ENCODE measurements around the gene MGAT4A. TPM values are rescaled to one million over a fixed set of nuclear protein-coding genes. Genes with fewer than 3 reads are reported as not detected.

The MGAT4A gene
- total RNA-seq, 2 donors from 2014 or later = 44.0 to 80.8 TPM

DNA sequence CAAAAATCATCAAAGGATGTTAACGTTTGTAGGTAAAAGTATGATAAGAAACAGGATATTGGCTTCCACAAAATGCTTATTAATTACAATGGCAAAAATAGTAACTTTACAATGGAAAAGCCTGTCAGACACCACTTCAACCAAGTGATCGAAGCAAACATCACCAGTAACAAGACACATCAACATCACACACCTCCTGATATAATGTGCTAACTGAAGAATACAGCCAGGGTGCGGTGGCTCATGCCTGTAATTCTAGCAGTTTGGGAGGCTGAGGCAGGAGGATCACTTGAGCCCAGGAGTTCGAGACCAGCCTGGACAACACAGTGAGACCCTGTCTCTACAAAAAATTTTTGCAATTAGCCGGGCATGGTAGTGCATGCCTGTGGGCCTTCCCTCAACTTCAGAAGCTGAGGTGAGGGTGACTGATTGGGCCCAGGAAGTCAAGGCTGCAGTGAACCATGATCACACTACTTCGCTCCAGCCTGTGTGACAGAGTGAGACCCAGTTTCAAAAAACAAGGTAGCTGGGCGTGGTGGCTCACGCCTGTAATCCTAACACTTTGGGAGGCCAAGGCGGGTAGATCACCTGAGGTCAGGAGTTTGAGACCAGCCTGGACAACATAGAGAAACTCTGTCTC is 15.0 kb downstream of the MGAT4A start:
- ATAC-seq (ENCODE audit: insufficient number of reproducible peaks, low FRiP score, low read depth) = no peak
- Histone ChIP-seq H3K36me3 (no peaks in the 10 kb centered on the region), H3K4me1 (ENCODE audit: control insufficient read depth in 1 of 2, low read depth in 2 of 2) (no peaks in the 10 kb centered on the region), H3K9me3 (peaks cover 5% of the 10 kb centered on the region), H3K27me3 (replicated peaks; ENCODE audit: insufficient read depth) (no peaks in the 10 kb centered on the region), H3K27ac (no peak overlapping the region), H3K4me3 (no peak overlapping the region)
- TF ChIP-seq, protein P1, sequence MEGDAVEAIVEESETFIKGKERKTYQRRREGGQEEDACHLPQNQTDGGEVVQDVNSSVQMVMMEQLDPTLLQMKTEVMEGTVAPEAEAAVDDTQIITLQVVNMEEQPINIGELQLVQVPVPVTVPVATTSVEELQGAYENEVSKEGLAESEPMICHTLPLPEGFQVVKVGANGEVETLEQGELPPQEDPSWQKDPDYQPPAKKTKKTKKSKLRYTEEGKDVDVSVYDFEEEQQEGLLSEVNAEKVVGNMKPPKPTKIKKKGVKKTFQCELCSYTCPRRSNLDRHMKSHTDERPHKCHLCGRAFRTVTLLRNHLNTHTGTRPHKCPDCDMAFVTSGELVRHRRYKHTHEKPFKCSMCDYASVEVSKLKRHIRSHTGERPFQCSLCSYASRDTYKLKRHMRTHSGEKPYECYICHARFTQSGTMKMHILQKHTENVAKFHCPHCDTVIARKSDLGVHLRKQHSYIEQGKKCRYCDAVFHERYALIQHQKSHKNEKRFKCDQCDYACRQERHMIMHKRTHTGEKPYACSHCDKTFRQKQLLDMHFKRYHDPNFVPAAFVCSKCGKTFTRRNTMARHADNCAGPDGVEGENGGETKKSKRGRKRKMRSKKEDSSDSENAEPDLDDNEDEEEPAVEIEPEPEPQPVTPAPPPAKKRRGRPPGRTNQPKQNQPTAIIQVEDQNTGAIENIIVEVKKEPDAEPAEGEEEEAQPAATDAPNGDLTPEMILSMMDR (IDR thresholded peaks at IDR 0.05) = no peak
- DNase-seq (ENCODE audit: low spot score) = no peak

GRCh38 chr2:98713332-98714015 is 17.5 kb downstream of the MGAT4A start:
- Histone ChIP-seq H3K4me3 (no peak overlapping the region), H3K4me1 (ENCODE audit: control insufficient read depth in 1 of 2, low read depth in 2 of 2) (peaks cover 15 to 18% of the 10 kb centered on the region in 2 donors), H3K27ac (no peak overlapping the region), H3K9me3 (no peaks in the 10 kb centered on the region), H3K36me3 (no peaks in the 10 kb centered on the region), H3K27me3 (replicated peaks; ENCODE audit: insufficient read depth) (no peaks in the 10 kb centered on the region)
- TF ChIP-seq, protein P1 (IDR thresholded peaks at IDR 0.05) = no peak
- no peak for ATAC-seq (ENCODE audit: insufficient number of reproducible peaks, low FRiP score, low read depth)
- no peak for DNase-seq (ENCODE audit: low spot score)

GRCh38 chr2:98712145-98712544 is 18.8 kb downstream of the MGAT4A start:
- TF ChIP-seq, protein P1 (IDR thresholded peaks at IDR 0.05) = no peak
- no peak for ATAC-seq (ENCODE audit: insufficient number of reproducible peaks, low FRiP score, low read depth)
- Histone ChIP-seq H3K27ac (no peak overlapping the region), H3K4me3 (no peak overlapping the region), H3K4me1 (ENCODE audit: control insufficient read depth in 1 of 2, low read depth in 2 of 2) (peaks cover 17 to 31% of the 10 kb centered on the region in 2 donors), H3K9me3 (no peaks in the 10 kb centered on the region), H3K36me3 (no peaks in the 10 kb centered on the region), H3K27me3 (replicated peaks; ENCODE audit: insufficient read depth) (no peaks in the 10 kb centered on the region)
- no peak for DNase-seq (ENCODE audit: low spot score)

DNA sequence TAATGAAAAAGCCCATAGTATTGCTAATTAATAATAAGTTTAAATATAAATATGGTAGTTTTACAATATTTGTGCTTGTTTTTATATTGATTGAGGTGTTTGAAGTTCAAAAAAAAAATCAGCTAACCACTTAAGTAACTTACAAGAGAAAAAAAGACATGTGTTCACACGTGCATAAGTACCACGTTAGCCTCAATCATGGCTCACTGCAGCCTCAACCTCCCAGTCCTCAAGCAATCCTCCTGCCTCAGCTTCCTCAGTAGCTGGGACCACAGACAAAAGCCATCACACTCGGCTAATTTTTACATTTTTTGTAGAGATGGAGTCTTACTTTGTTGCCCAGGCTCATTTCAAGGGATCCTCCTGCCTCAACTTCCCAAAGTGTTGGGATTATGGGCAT is 19.4 kb downstream of the MGAT4A start:
- DNase-seq (ENCODE audit: low spot score) (no peak), ATAC-seq (ENCODE audit: insufficient number of reproducible peaks, low FRiP score, low read depth) (no peak)
- TF ChIP-seq, protein P1 (IDR thresholded peaks at IDR 0.05) = no peak
- Histone ChIP-seq H3K27me3 (replicated peaks; ENCODE audit: insufficient read depth) (no peaks in the 10 kb centered on the region), H3K4me3 (no peak overlapping the region), H3K36me3 (no peaks in the 10 kb centered on the region), H3K9me3 (no peaks in the 10 kb centered on the region), H3K27ac (no peak overlapping the region), H3K4me1 (ENCODE audit: control insufficient read depth in 1 of 2, low read depth in 2 of 2) (peaks cover 17 to 31% of the 10 kb centered on the region in 2 donors)

- DNase-seq (ENCODE audit: low spot score) (no peak), ATAC-seq (ENCODE audit: insufficient number of reproducible peaks, low FRiP score, low read depth) (no peak)
- Histone ChIP-seq H3K4me1 (ENCODE audit: control insufficient read depth in 1 of 2, low read depth in 2 of 2) (peaks cover 17 to 31% of the 10 kb centered on the region in 2 donors), H3K36me3 (no peaks in the 10 kb centered on the region), H3K4me3 (no peak overlapping the region), H3K27ac (no peak overlapping the region), H3K27me3 (replicated peaks; ENCODE audit: insufficient read depth) (no peaks in the 10 kb centered on the region), H3K9me3 (no peaks in the 10 kb centered on the region)
- TF ChIP-seq, protein P1 (IDR thresholded peaks at IDR 0.05) = no peak
Measured at GRCh38 chr2:98710734-98711133, 20.2 kb downstream of the MGAT4A start.
